HepG2 (cell line): Measurements from ENCODE around the gene FGGY. TPM values are rescaled to one million over a fixed set of nuclear protein-coding genes. Genes with fewer than 3 reads are reported as not detected.
A peak's percentile ranks its signal among the peaks of the same experiment; 100 is the strongest.

ENCODE experiments used
- DMAP1 ChIP-seq: IDR thresholded peaks from 2 replicates; pipeline ENCODE4 v1.6.1; 2016
- E2F5 ChIP-seq: sonication (generic); formaldehyde crosslinking; conservative IDR thresholded peaks from 2 replicates; pipeline ENCODE4 v1.4.0; 2020; ENCODE audit warnings: missing genetic modification reagents
- FOXK2 ChIP-seq: fragments of 450-650 bp; IDR thresholded peaks from 2 replicates; pipeline ENCODE4 v1.6.1; 2016
- HNRNPK ChIP-seq: fragments of 200-400 bp; formaldehyde crosslinking; IDR thresholded peaks from 2 replicates; pipeline ENCODE4 v1.6.1; 2018; ENCODE audit warnings: low read length, low read depth, moderate library complexity, mild to moderate bottlenecking; ENCODE audit not compliant: poor library complexity, severe bottlenecking
- MNT ChIP-seq: fragments of 450-650 bp; IDR thresholded peaks from 2 replicates; pipeline ENCODE4 v1.6.1; 2016
- PHF5A ChIP-seq: IDR thresholded peaks from one replicate; pipeline ENCODE4 v1.6.1; 2018; ENCODE audit warnings: low read depth, missing genetic modification reagents; ENCODE audit not compliant: unreplicated experiment
- ZNF235 ChIP-seq: sonication (generic); formaldehyde crosslinking; IDR thresholded peaks from 2 replicates; pipeline ENCODE4 v1.8.1; 2023; ENCODE audit warnings: mild to moderate bottlenecking, missing genetic modification reagents, borderline replicate concordance
- ZNF30 ChIP-seq: sonication (generic); formaldehyde crosslinking; IDR thresholded peaks from 2 replicates; pipeline ENCODE4 v1.5.0; 2020; ENCODE audit warnings: mild to moderate bottlenecking, missing genetic modification reagents
- ZNF335 ChIP-seq: sonication (generic); formaldehyde crosslinking; IDR thresholded peaks from 2 replicates; pipeline ENCODE4 v1.4.0; 2020; ENCODE audit warnings: missing genetic modification reagents
- ZNF451 ChIP-seq: sonication (generic); formaldehyde crosslinking; IDR thresholded peaks from 2 replicates; pipeline ENCODE4 v1.5.0; 2020; ENCODE audit warnings: mild to moderate bottlenecking, missing genetic modification reagents
- ZNF570 ChIP-seq: sonication (generic); formaldehyde crosslinking; IDR thresholded peaks from 2 replicates; pipeline ENCODE4 v1.4.0; 2020; ENCODE audit warnings: mild to moderate bottlenecking, missing genetic modification reagents, borderline replicate concordance
- ZNF672 ChIP-seq: sonication (generic); formaldehyde crosslinking; IDR thresholded peaks from 2 replicates; pipeline ENCODE4 v1.8.1; 2022; ENCODE audit warnings: missing genetic modification reagents
- polyA plus RNA-seq, 8 experiments: library from polyadenylated mRNA; depleted of rRNA in 3 of 8; stranded (reverse) in 7 of 8; unstranded in 1 of 8; fragments of >200 nt; fragmentation: Illumina TruSeq in 4 of 8; extraction: Trizol in 4 of 8; gene quantifications; 2 replicates each; pipeline versions ENCODE4 v1.2.1 to v1.2.3, GENCODE V29; 2011 to 2016; ENCODE audit warnings: low read depth in 4 of 8, missing spikeins in 1 of 8, mixed read lengths in 1 of 8; ENCODE audit not compliant: insufficient read depth in 1 of 8
- total RNA-seq, 5 experiments: library from RNA; depleted of rRNA; stranded (reverse); fragments of >200 nt; fragmentation: Illumina TruSeq; extraction: Trizol; gene quantifications; 2 replicates each; pipeline ENCODE4 v1.2.3, GENCODE V29; 2016; ENCODE audit warnings: low read depth in 1 of 5
- TF ChIP-seq, protein P1 (sequence below), 2 experiments: sonication (generic) in 1 of 2; formaldehyde crosslinking in 1 of 2; IDR thresholded peaks; 2 replicates each; pipeline versions ENCODE4 v1.4.0 to v1.6.1; 2016 to 2020; ENCODE audit warnings: borderline replicate concordance in 1 of 2, low read depth in 1 of 2, mild to moderate bottlenecking in 1 of 2, missing genetic modification reagents in 1 of 2
- TF ChIP-seq, protein P2 (sequence below): sonication (generic); formaldehyde crosslinking; conservative IDR thresholded peaks from 2 replicates; pipeline ENCODE4 v1.8.0; 2022; ENCODE audit warnings: mild to moderate bottlenecking, moderate library complexity, missing genetic modification reagents

The FGGY gene
- total and polyA plus RNA-seq, 2 of the 13 experiments (the other 11 are each of a cell fraction or from before 2014, with no cell fraction given), result 15.7 to 27.5 TPM

DNA sequence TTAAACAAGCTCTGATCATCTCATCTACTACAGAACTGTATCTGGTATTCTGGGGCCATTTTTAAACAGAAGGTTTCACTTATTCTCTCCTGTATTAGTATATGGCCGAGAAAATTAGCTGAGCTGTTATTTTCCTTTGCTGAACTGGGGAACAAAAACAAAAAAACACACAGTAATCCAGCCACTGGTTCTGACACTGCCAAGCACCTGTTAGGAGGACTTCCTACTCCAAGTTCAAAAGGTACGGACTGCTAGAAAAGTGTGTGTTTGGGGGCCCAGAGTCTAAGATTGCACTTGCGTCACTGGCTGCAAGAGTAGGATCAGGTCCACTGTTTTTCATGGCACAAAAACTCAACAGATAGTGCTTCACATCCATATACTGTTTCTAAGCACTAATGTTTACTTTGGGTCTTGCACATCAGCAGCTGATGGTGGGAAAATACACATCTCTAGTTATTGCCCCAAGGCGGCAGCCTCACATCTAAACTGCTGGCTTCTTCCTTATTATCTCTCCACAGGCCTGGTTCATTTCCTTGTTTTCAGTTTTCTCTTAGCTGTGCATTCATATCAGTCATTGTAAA is 226.1 kb downstream of the FGGY start (continued):
- TF ChIP-seq ZNF235 (CRISPR knock-in tag), result no peak
- no peak for TF ChIP-seq ZNF570 (CRISPR knock-in tag)
- no peak for TF ChIP-seq ZNF451 (CRISPR knock-in tag)
- no peak for TF ChIP-seq DMAP1 (CRISPR knock-in tag)
- TF ChIP-seq, protein P1, sequence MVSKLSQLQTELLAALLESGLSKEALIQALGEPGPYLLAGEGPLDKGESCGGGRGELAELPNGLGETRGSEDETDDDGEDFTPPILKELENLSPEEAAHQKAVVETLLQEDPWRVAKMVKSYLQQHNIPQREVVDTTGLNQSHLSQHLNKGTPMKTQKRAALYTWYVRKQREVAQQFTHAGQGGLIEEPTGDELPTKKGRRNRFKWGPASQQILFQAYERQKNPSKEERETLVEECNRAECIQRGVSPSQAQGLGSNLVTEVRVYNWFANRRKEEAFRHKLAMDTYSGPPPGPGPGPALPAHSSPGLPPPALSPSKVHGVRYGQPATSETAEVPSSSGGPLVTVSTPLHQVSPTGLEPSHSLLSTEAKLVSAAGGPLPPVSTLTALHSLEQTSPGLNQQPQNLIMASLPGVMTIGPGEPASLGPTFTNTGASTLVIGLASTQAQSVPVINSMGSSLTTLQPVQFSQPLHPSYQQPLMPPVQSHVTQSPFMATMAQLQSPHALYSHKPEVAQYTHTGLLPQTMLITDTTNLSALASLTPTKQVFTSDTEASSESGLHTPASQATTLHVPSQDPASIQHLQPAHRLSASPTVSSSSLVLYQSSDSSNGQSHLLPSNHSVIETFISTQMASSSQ (IDR thresholded peaks at IDR 0.05; ENCODE audit: low read depth), result no peak
- TF ChIP-seq, protein P1 (CRISPR knock-in tag; IDR thresholded peaks at IDR 0.05; ENCODE audit: borderline replicate concordance), result peak; percentile 44; the same call in 1 of the 2 replicates
- TF ChIP-seq, protein P2, sequence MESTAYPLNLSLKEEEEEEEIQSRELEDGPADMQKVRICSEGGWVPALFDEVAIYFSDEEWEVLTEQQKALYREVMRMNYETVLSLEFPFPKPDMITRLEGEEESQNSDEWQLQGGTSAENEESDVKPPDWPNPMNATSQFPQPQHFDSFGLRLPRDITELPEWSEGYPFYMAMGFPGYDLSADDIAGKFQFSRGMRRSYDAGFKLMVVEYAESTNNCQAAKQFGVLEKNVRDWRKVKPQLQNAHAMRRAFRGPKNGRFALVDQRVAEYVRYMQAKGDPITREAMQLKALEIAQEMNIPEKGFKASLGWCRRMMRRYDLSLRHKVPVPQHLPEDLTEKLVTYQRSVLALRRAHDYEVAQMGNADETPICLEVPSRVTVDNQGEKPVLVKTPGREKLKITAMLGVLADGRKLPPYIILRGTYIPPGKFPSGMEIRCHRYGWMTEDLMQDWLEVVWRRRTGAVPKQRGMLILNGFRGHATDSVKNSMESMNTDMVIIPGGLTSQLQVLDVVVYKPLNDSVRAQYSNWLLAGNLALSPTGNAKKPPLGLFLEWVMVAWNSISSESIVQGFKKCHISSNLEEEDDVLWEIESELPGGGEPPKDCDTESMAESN (CRISPR knock-in tag), result 0 out of 2 replicates have a peak, but pooled peaks have one; percentile 57
- no peak for TF ChIP-seq FOXK2
- no peak for TF ChIP-seq MNT
- TF ChIP-seq E2F5 (CRISPR knock-in tag), result no peak
- TF ChIP-seq ZNF672 (CRISPR knock-in tag), result no peak
- no peak for TF ChIP-seq ZNF335 (CRISPR knock-in tag)
- no peak for TF ChIP-seq ZNF30
- TF ChIP-seq HNRNPK, result no peak
- TF ChIP-seq PHF5A (CRISPR knock-in tag), result no peak
